Keratinocyte (primary cell): ENCODE measurements around the gene SEC24A. TPM values are rescaled to one million over a fixed set of nuclear protein-coding genes. Genes with fewer than 3 reads are reported as not detected.

ENCODE experiments used
- DNase-seq: peaks from one replicate; pipeline ENCODE4 v3.0.0-alpha.2; 2011; ENCODE audit warnings: low read depth, missing footprints, low spot score
- FAIRE-seq: peaks from 2 replicates; lab custom pipeline; 2011; peaks lifted over from hg19 to GRCh38; lab: Jason Lieb, UNC
- H2AFZ ChIP-seq: 2 replicates; pipeline ENCODE4 v1.6.0; 2012; ENCODE audit warnings: low read length, control low read depth, inconsistent platforms; ENCODE audit not compliant: control insufficient read depth
- H3K27ac ChIP-seq: 2 replicates; pipeline ENCODE4 v1.5.1; 2011; ENCODE audit warnings: low read length; ENCODE audit not compliant: control insufficient read depth, insufficient read depth
- H3K27me3 ChIP-seq: 3 replicates; pipeline ENCODE4 v1.6.0; 2011; ENCODE audit warnings: low read length; ENCODE audit not compliant: control insufficient read depth, insufficient read depth; ENCODE audit errors: extremely low read depth
- H3K36me3 ChIP-seq, 2 experiments: 2 replicates in 1 of 2; 3 replicates in 1 of 2; pipeline ENCODE4 v1.5.1; 2011; ENCODE audit warnings: low read length in 2 of 2, mild to moderate bottlenecking in 1 of 2; ENCODE audit not compliant: control insufficient read depth in 2 of 2, insufficient read depth in 2 of 2; ENCODE audit errors: extremely low read depth in 1 of 2
- H3K4me1 ChIP-seq: 3 replicates; pipeline ENCODE4 v1.5.1; 2011; ENCODE audit warnings: low read length; ENCODE audit not compliant: control insufficient read depth, insufficient read depth; ENCODE audit errors: extremely low read depth
- H3K4me2 ChIP-seq: 3 replicates; pipeline ENCODE4 v1.6.0; 2011; ENCODE audit warnings: low read depth, low read length; ENCODE audit not compliant: control insufficient read depth, insufficient read depth; ENCODE audit errors: extremely low read depth
- H3K4me3 ChIP-seq, 3 experiments: fragments of 200-600 bp in 1 of 3; sonication (generic) in 1 of 3; 2 replicates in 2 of 3; 3 replicates in 1 of 3; pipeline ENCODE4 v1.5.1; 2011 to 2016; ENCODE audit warnings: low read length in 3 of 3, mild to moderate bottlenecking in 3 of 3, control low read depth in 2 of 3, inconsistent platforms in 1 of 3, low read depth in 1 of 3, mixed read lengths in 1 of 3, mixed run types in 1 of 3, moderate library complexity in 1 of 3; ENCODE audit not compliant: control insufficient read depth in 2 of 3, insufficient read depth in 2 of 3; ENCODE audit errors: extremely low read depth in 1 of 3
- H3K79me2 ChIP-seq: 2 replicates; pipeline ENCODE4 v1.6.0; 2012; ENCODE audit warnings: low read length; ENCODE audit not compliant: control insufficient read depth, insufficient read depth
- H3K9ac ChIP-seq: 3 replicates; pipeline ENCODE4 v1.6.0; 2011; ENCODE audit warnings: low read length; ENCODE audit not compliant: control insufficient read depth, insufficient read depth; ENCODE audit errors: extremely low read depth
- H3K9me1 ChIP-seq: 3 replicates; pipeline ENCODE4 v1.6.0; 2011; ENCODE audit warnings: low read length; ENCODE audit not compliant: control insufficient read depth, insufficient read depth; ENCODE audit errors: extremely low read depth
- H3K9me3 ChIP-seq: 2 replicates; pipeline ENCODE4 v1.5.1; 2012; ENCODE audit warnings: low read depth, low read length; ENCODE audit not compliant: control insufficient read depth
- H4K20me1 ChIP-seq: 3 replicates; pipeline ENCODE4 v1.6.0; 2011; ENCODE audit warnings: low read length; ENCODE audit not compliant: control insufficient read depth, insufficient read depth; ENCODE audit errors: extremely low read depth
- CTCF ChIP-seq, 3 experiments: IDR thresholded peaks in 1 of 3; conservative IDR thresholded peaks in 1 of 3; optimal IDR thresholded peaks in 1 of 3; 2 replicates in 2 of 3; 3 replicates in 1 of 3; pipeline versions ENCODE3 to v1.5.1; 2011; ENCODE audit warnings: low read length in 3 of 3, mild to moderate bottlenecking in 3 of 3, moderate library complexity in 2 of 3, control low read depth in 1 of 3, inconsistent platforms in 1 of 3; ENCODE audit not compliant: insufficient read depth in 2 of 3; ENCODE audit errors: extremely low read depth in 1 of 3
- EZH2 ChIP-seq: IDR thresholded peaks from one replicate; pipeline ENCODE4 v1.6.1; 2012; ENCODE audit warnings: inconsistent platforms, mild to moderate bottlenecking, low read length, moderate library complexity
- dilution Hi-C: fragments of 300-500 bp; cut with MboI; formaldehyde crosslinking; loops from one replicate; pipeline ENCODE4 v1.7.0; 2020; ENCODE audit warnings: low sequenced_read_pairs; ENCODE audit not compliant: extremely low pct_ligation_motif_present
- polyA plus RNA-seq, 5 experiments: library from polyadenylated mRNA; depleted of rRNA in 3 of 5; stranded (reverse) in 3 of 5; stranded (forward) in 1 of 5; unstranded in 1 of 5; fragments of >200 nt; gene quantifications; 1 replicate in 1 of 5; 2 replicates in 3 of 5; 3 replicates in 1 of 5; pipeline versions ENCODE4 v1.2.1 to v1.2.3, GENCODE V29; 2011 to 2012; ENCODE audit warnings: missing spikeins in 2 of 5, low read depth in 1 of 5, low replicate concordance in 1 of 5

SEC24A gene
- polyA plus RNA-seq, 1 donor (not counting 4 experiments of a cell fraction or from before 2014, with no cell fraction given) = 18.3 TPM

- dilution Hi-C loops = no loop called here
- DNase-seq = no peak
- Histone ChIP-seq H3K27me3 (no peaks in the 10 kb centered on the region), H3K4me1 (no peaks in the 10 kb centered on the region), H2AFZ (no peak overlapping the region), H3K9ac (no peak overlapping the region), H3K9me3 (no peaks in the 10 kb centered on the region), H3K27ac (no peak overlapping the region), H3K9me1 (no peaks in the 10 kb centered on the region), H3K4me2 (no peak overlapping the region), H3K4me3 (no peak overlapping the region), H3K36me3 (peaks cover 9 to 14% of the 10 kb centered on the region in 2 experiments), H4K20me1 (no peaks in the 10 kb centered on the region), H3K79me2 (no peaks in the 10 kb centered on the region)
- no peak for FAIRE-seq
- no peak for TF ChIP-seq EZH2
These were observed 44.1 kb downstream of the SEC24A start for GRCh38 chr5:134692722-134693121.

GRCh38 chr5:134708301-134708700, 59.7 kb downstream of the SEC24A start:
- dilution Hi-C loops = no loop called here
- Histone ChIP-seq H3K4me1 (no peaks in the 10 kb centered on the region), H3K36me3 (peaks cover 11 to 14% of the 10 kb centered on the region in 2 experiments), H3K9ac (no peak overlapping the region), H3K4me3 (no peak overlapping the region), H3K27ac (no peak overlapping the region), H3K9me1 (no peaks in the 10 kb centered on the region), H4K20me1 (no peaks in the 10 kb centered on the region), H3K79me2 (no peaks in the 10 kb centered on the region), H3K27me3 (no peaks in the 10 kb centered on the region), H3K4me2 (no peak overlapping the region), H3K9me3 (no peaks in the 10 kb centered on the region), H2AFZ (no peak overlapping the region)
- no peak for TF ChIP-seq EZH2
- TF ChIP-seq CTCF (optimal IDR thresholded peaks at IDR 0.05 in 1 of 3, IDR thresholded peaks at IDR 0.05 in 1 of 3, conservative IDR thresholded peaks at IDR 0.05 in 1 of 3; ENCODE audit: extremely low read depth in 1 of 3, insufficient read depth in 2 of 3, low read length in 3 of 3) = no peak
- DNase-seq = no peak
- no peak for FAIRE-seq

- no peak overlapping the region for H3K27ac ChIP-seq
- no peaks in the 10 kb centered on the region for H3K27me3 ChIP-seq
- H3K9me1 ChIP-seq = no peaks in the 10 kb centered on the region
- H3K4me1 ChIP-seq = no peaks in the 10 kb centered on the region
- no peak overlapping the region for H3K4me2 ChIP-seq
- DNase-seq (no peak), FAIRE-seq (peak; percentile 44)
- H3K9ac ChIP-seq = no peak overlapping the region
- H3K79me2 ChIP-seq = no peaks in the 10 kb centered on the region
- H4K20me1 ChIP-seq = no peaks in the 10 kb centered on the region
- dilution Hi-C loops = no loop called here
- TF ChIP-seq CTCF (optimal IDR thresholded peaks at IDR 0.05 in 1 of 3, IDR thresholded peaks at IDR 0.05 in 1 of 3, conservative IDR thresholded peaks at IDR 0.05 in 1 of 3; ENCODE audit: extremely low read depth in 1 of 3, insufficient read depth in 2 of 3, low read length in 3 of 3) (no peak), EZH2 (no peak)
- no peaks in the 10 kb centered on the region for H3K9me3 ChIP-seq
- no peak overlapping the region for H3K4me3 ChIP-seq
- no peak overlapping the region for H2AFZ ChIP-seq
- peaks cover 4 to 5% of the 10 kb centered on the region in 2 experiments for H3K36me3 ChIP-seq
These were observed 65.5 kb downstream of the SEC24A start for GRCh38 chr5:134714120-134714519.
